Esophagus squamous epithelium (tissue), 5 donors: ENCODE results near the gene PTPRT. TPM values are rescaled to one million over a fixed set of nuclear protein-coding genes. Genes with fewer than 3 reads are reported as not detected.

Experiments
- DNase-seq: peaks from one replicate; lab custom pipeline; 2025; lab: John Stamatoyannopoulos, UW
- H3K27ac ChIP-seq, 4 donors: fragments of 200-600 bp; sonication (generic); one replicate each; pipeline ENCODE4 v1.5.1; 2016 to 2019; ENCODE audit warnings: mild to moderate bottlenecking in 1 of 4
- H3K27me3 ChIP-seq, 4 donors: fragments of 200-600 bp; sonication (generic); 1 replicate in 3 of 4; 2 replicates in 1 of 4; pipeline versions ENCODE4 v1.5.1 to v1.6.0; 2017 to 2021; ENCODE audit warnings: antibody characterized with exemption in 1 of 4
- H3K36me3 ChIP-seq, 3 donors: fragments of 200-600 bp; sonication (generic); one replicate each; pipeline ENCODE4 v1.5.1; 2016 to 2019
- H3K4me1 ChIP-seq, 3 donors: fragments of 200-600 bp; sonication (generic); one replicate each; pipeline ENCODE4 v1.5.1; 2017 to 2019
- H3K4me3 ChIP-seq, 4 donors: fragments of 200-600 bp; sonication (generic); 1 replicate in 3 of 4; 2 replicates in 1 of 4; pipeline ENCODE4 v1.5.1; 2016 to 2019; ENCODE audit warnings: mild to moderate bottlenecking in 2 of 4, moderate library complexity in 1 of 4
- H3K9me3 ChIP-seq, 3 donors: fragments of 200-600 bp; sonication (generic); one replicate each; pipeline ENCODE4 v1.5.1; 2016 to 2019
- POLR2A ChIP-seq, 4 donors: fragments of 450-650 bp; IDR thresholded peaks; one replicate each; pipeline ENCODE4 v1.6.1; 2017; ENCODE audit warnings: antibody characterized with exemption in 4 of 4, mild to moderate bottlenecking in 4 of 4, moderate library complexity in 3 of 4
- WGBS, 2 donors: methylation state at CpG; one replicate each; pipeline ENCODE4 v1.1.5; 2018; 5-methylcytosine and 5-hydroxymethylcytosine counted together
- intact Hi-C: fragments of 100-400 bp; cut with DNase I; formaldehyde crosslinking; loops from one replicate; pipeline ENCODE4 v1.15.0; 2022
- total RNA-seq, 4 donors: library from RNA; depleted of rRNA; stranded (reverse); fragments of >200 nt; gene quantifications; one replicate each; pipeline ENCODE4 v1.1.0, GENCODE V29; 2016
- TF ChIP-seq, protein P1 (sequence below), 6 experiments: fragments of 450-650 bp in 4 of 6; fragments of 200-600 bp in 2 of 6; sonication (generic) in 2 of 6; IDR thresholded peaks; one replicate each; pipeline ENCODE4 v1.5.1; 2016 to 2019; ENCODE audit warnings: antibody characterized with exemption in 6 of 6, mild to moderate bottlenecking in 4 of 6, moderate library complexity in 4 of 6
- donor health status: DM: yes; HTN: yes; CAD: no.

Gene PTPRT
- total RNA-seq, 4 donors from 2014 or later = under 0.01 to 0.06 TPM; not detected in 2

DNA sequence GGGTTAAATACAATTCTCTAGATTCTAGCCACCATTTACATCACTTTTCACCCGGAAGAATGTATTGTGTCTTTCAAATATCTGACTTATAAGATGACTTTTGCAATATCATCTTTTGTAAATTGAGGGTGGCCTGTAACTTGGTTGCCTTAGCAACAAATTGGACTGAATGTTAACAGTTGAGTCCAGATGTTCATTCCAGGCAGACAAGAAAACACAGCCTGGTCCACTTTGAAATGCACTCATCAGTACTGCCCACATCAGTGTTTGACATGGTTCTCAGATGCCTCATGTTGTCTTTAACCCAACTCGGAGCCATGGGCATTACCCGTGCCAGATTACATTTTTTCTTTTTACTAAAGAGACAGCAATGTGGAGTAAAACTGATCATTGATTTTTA, 789.9 kb downstream of the PTPRT start:
- Histone ChIP-seq H3K36me3 (no peaks in the 10 kb centered on the region), H3K4me1 (no peaks in the 10 kb centered on the region), H3K4me3 (no peak overlapping the region), H3K9me3 (no peaks in the 10 kb centered on the region), H3K27ac (no peak overlapping the region), H3K27me3 (no peaks in the 10 kb centered on the region)
- intact Hi-C loops = no loop called here
- DNase-seq = no peak
- 60 to 70% methylated on average over 3 of the region's 3 CpGs for WGBS, 2 donors
- TF ChIP-seq POLR2A (IDR thresholded peaks at IDR 0.05) = no peak
- TF ChIP-seq, protein P1, sequence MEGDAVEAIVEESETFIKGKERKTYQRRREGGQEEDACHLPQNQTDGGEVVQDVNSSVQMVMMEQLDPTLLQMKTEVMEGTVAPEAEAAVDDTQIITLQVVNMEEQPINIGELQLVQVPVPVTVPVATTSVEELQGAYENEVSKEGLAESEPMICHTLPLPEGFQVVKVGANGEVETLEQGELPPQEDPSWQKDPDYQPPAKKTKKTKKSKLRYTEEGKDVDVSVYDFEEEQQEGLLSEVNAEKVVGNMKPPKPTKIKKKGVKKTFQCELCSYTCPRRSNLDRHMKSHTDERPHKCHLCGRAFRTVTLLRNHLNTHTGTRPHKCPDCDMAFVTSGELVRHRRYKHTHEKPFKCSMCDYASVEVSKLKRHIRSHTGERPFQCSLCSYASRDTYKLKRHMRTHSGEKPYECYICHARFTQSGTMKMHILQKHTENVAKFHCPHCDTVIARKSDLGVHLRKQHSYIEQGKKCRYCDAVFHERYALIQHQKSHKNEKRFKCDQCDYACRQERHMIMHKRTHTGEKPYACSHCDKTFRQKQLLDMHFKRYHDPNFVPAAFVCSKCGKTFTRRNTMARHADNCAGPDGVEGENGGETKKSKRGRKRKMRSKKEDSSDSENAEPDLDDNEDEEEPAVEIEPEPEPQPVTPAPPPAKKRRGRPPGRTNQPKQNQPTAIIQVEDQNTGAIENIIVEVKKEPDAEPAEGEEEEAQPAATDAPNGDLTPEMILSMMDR (IDR thresholded peaks at IDR 0.05) = no peak

DNA sequence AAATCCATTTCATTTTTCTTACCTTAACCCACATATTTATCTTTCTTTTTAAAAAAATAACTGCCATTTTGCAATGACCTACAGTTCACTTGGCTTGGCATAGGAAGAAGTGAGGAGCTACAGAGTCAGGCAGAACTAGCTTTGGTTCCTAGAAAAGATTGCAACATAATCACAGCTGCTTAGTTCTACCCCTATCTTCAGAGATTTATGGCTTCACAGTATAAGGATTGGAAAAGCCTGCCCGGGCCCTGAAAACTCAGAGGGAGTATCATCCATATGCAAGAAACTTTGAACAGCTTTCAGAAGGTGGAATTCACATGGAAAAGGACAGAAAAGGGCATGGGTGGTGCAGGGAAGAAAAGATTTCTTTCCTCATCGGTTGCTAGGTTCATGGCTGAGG, 797.3 kb downstream of the PTPRT start:
- intact Hi-C loops = no loop called here
- TF ChIP-seq, protein P1 (IDR thresholded peaks at IDR 0.05) = no peak
- no peak for TF ChIP-seq POLR2A (IDR thresholded peaks at IDR 0.05)
- no peak for DNase-seq

DNA sequence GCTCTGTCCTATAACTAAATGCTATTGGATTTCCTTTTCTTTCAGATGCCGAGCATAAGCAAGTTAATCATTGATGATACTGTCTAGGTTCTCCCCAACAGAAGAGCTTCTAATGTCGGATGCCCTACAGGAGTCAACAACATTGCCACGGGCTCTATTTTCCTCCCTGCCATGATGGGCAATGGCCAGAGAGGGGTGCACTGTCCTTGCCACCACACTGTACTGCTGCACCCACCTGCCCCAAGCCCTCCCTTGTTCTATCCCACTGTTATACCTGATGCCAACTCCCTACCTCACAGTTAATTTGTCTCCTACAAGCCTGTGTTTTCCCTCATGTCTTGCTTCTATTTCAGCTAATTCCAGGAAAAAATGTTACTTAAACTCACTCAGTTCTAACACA, 797.9 kb downstream of the PTPRT start:
- H3K27ac ChIP-seq = no peak overlapping the region
- no peak for TF ChIP-seq POLR2A (IDR thresholded peaks at IDR 0.05)
- TF ChIP-seq, protein P1 (IDR thresholded peaks at IDR 0.05) = no peak
- H3K36me3 ChIP-seq = no peaks in the 10 kb centered on the region
- H3K27me3 ChIP-seq = no peaks in the 10 kb centered on the region
- no peak for DNase-seq
- no peaks in the 10 kb centered on the region for H3K9me3 ChIP-seq
- no peaks in the 10 kb centered on the region for H3K4me1 ChIP-seq
- H3K4me3 ChIP-seq = no peak overlapping the region
- intact Hi-C loops = no loop called here
- WGBS, 2 donors = 28 to 73% methylated on average over 3 of the region's 3 CpGs

More for the DNA sequence above, 797.3 kb downstream of the PTPRT start:
- no peak overlapping the region for H3K4me3 ChIP-seq
- no peaks in the 10 kb centered on the region for H3K9me3 ChIP-seq
- no peaks in the 10 kb centered on the region for H3K36me3 ChIP-seq
- no peak overlapping the region for H3K27ac ChIP-seq
- 14 to 20% methylated on average over 2 of the region's 2 CpGs for WGBS, 2 donors
- H3K27me3 ChIP-seq = no peaks in the 10 kb centered on the region
- no peaks in the 10 kb centered on the region for H3K4me1 ChIP-seq

DNA sequence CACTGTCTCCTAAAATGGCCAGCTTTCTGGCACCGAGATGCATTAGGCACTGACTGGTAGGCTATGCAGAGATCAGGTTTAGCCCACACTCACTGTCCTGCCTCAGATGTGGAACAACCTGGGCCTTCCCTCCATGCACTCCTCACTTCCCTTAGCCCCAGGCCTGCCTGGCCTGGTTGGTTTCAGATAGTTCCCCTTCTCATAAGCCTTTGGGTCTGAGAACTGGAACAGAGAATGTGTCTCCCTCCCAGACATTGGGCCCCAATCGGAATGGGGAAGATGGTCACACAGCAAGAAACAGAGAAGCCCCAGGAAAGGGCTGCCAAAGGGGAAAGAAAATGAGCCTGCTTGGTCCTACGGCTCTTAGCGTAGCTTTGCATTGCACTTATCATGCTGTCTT, 809.4 kb downstream of the PTPRT start:
- no peaks in the 10 kb centered on the region for H3K27me3 ChIP-seq
- no peak overlapping the region for H3K4me3 ChIP-seq
- H3K36me3 ChIP-seq = no peaks in the 10 kb centered on the region
- no peak overlapping the region for H3K27ac ChIP-seq
- H3K4me1 ChIP-seq = no peaks in the 10 kb centered on the region
- TF ChIP-seq, protein P1 (IDR thresholded peaks at IDR 0.05) = no peak
- TF ChIP-seq POLR2A (IDR thresholded peaks at IDR 0.05) = no peak
- WGBS, 2 donors = 79 to 93% methylated on average over 2 to 4 of the region's 4 CpGs
- no peak for DNase-seq
- H3K9me3 ChIP-seq = no peaks in the 10 kb centered on the region
- intact Hi-C loops = no loop called here

DNA sequence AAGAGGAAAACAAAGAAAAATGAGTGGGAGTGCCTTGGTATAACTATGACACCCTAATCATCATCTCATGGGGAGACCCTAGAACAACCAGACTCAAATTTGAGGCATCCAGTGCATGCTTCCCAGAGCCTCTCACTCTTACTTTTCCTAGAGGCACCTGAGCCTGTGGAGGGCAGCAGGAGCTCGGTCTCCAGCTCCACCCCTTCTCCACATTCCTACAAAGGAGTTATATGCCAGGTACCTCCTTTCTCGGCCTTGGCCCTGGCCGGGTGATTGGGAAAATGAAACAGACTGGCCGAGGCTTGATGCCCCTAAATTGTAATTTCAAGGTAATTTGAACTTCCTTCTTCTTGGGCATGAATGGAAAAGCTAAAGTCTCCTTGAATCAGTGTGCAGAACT, 810.3 kb downstream of the PTPRT start:
- no peaks in the 10 kb centered on the region for H3K27me3 ChIP-seq
- H3K4me3 ChIP-seq = no peak overlapping the region
- DNase-seq = no peak
- no peak for TF ChIP-seq POLR2A (IDR thresholded peaks at IDR 0.05)
- TF ChIP-seq, protein P1 (IDR thresholded peaks at IDR 0.05) = no peak
- 37 to 46% methylated on average over 4 of the region's 4 CpGs for WGBS, 2 donors
- no peaks in the 10 kb centered on the region for H3K36me3 ChIP-seq
- H3K9me3 ChIP-seq = no peaks in the 10 kb centered on the region
- H3K4me1 ChIP-seq = no peaks in the 10 kb centered on the region
- intact Hi-C loops = no loop called here
- H3K27ac ChIP-seq = no peak overlapping the region
